Natural killer cell treated with Interleukin-12 subunit alpha and Interleukin-12 subunit beta and Interleukin-15 and Interleukin-18, amount 100 ng/mL, for 72 hours (primary cell): ENCODE measurements around the gene COTL1. TPM values are rescaled to one million over a fixed set of nuclear protein-coding genes. Genes with fewer than 3 reads are reported as not detected.

Source experiments
- ATAC-seq, 2 donors: fragments of 150-1000 bp; cut with Tn5 transposase in 1 of 2; sonication (Bioruptor Pico), chemical (Tn5 transposase) in 1 of 2; 2 replicates each; pipeline ENCODE4 v1.10.0; 2021
- DNase-seq: peaks from one replicate; pipeline ENCODE4 v3.0.0; 2022; ENCODE audit warnings: low spot score
- H3K27ac Mint-ChIP-seq, 2 donors: 1 replicate in 1 of 2; 2 replicates in 1 of 2; pipeline ENCODE4 v1.8.0; 2022; ENCODE audit warnings: mixed read lengths in 2 of 2, mild to moderate bottlenecking in 1 of 2, moderate library complexity in 1 of 2
- H3K27me3 Mint-ChIP-seq, 2 donors: 1 replicate in 1 of 2; 2 replicates in 1 of 2; pipeline ENCODE4 v1.8.0; 2022; ENCODE audit warnings: mixed read lengths in 2 of 2
- H3K36me3 Mint-ChIP-seq: one replicate; pipeline ENCODE4 v1.8.0; 2022; ENCODE audit warnings: mixed read lengths
- H3K4me1 Mint-ChIP-seq, 2 donors: 1 replicate in 1 of 2; 2 replicates in 1 of 2; pipeline ENCODE4 v1.8.0; 2022; ENCODE audit warnings: low read depth in 2 of 2, mixed read lengths in 2 of 2, mild to moderate bottlenecking in 1 of 2
- H3K4me3 Mint-ChIP-seq: one replicate; pipeline ENCODE4 v1.8.0; 2022; ENCODE audit warnings: mixed read lengths
- H3K9me3 Mint-ChIP-seq: 2 replicates; pipeline ENCODE4 v1.8.0; 2022; ENCODE audit warnings: mixed read lengths
- total RNA-seq, 2 donors: library from RNA; stranded (reverse); gene quantifications; one replicate each; pipeline ENCODE4 v1.2.3, GENCODE V29; 2022

The COTL1 gene
- total RNA-seq, 2 donors from 2014 or later = 128 to 154 TPM

GRCh38 chr16:84593825-84594724, 23.8 kb downstream of the COTL1 start:
- no peaks in the 10 kb centered on the region for H3K9me3 Mint-ChIP-seq
- H3K27ac Mint-ChIP-seq = peak overlapping the region; percentile 96 to 97
- peak overlapping the region; percentile 86 for H3K4me3 Mint-ChIP-seq
- peaks cover 11% of the 10 kb centered on the region for H3K36me3 Mint-ChIP-seq
- DNase-seq (peak; percentile 92), ATAC-seq (peak; percentile 95 to 96)
- peaks cover 39 to 55% of the 10 kb centered on the region in 2 donors for H3K4me1 Mint-ChIP-seq
- peaks cover 8 to 9% of the 10 kb centered on the region in 2 donors for H3K27me3 Mint-ChIP-seq

GRCh38 chr16:84592718-84593117, 25.2 kb downstream of the COTL1 start:
- peaks cover 11% of the 10 kb centered on the region for H3K36me3 Mint-ChIP-seq
- peaks cover 33 to 48% of the 10 kb centered on the region in 2 donors for H3K4me1 Mint-ChIP-seq
- ATAC-seq (no peak), DNase-seq (no peak)
- no peak overlapping the region for H3K4me3 Mint-ChIP-seq
- peaks cover 8 to 9% of the 10 kb centered on the region in 2 donors for H3K27me3 Mint-ChIP-seq
- H3K9me3 Mint-ChIP-seq = no peaks in the 10 kb centered on the region
- peak overlapping the region; percentile 96 to 97 for H3K27ac Mint-ChIP-seq

DNA sequence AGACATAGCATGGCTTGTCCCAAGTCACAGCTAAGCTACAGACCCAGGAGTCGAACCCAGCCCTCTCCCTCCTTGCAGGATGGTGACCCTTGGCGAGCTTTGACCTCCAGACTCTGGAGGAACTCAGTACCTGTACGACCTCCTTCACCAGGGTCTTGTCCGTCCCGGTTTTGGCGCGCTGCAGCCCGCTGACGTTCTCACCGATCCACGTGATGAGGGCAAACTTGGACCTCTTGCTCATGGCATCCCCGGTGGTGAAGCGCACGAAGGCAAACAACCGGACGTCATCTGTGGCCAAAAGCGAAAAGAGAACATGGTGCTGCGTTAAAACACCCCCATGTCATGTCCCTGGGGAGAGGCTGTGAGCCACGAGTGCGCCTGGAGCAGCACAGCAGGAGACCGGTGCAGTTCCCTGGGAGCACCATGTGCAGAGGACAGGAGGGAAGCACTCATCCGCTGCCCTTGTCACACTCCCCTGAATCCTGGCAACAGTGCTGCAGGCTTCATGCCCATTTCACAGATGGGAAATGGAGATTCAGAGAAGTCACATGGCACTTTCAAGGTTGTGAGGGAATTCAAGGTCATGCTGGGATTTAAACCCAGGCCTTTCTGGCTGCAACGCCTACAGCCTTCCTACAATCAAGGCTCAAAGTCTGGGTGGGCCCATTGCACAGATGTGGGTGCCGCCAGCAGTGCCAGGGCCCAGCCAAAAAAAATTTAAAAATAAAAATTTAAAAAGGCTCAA, 27.7 kb downstream of the COTL1 start:
- Mint-ChIP-seq H3K27me3 (peaks cover 0 to 3% of the 10 kb centered on the region in 2 donors), H3K4me3 (no peak overlapping the region), H3K9me3 (no peaks in the 10 kb centered on the region), H3K4me1 (peaks cover 16 to 34% of the 10 kb centered on the region in 2 donors), H3K27ac (no peak overlapping the region), H3K36me3 (peaks cover 5% of the 10 kb centered on the region)
- DNase-seq (no peak), ATAC-seq (no peak)

- peaks cover 4% of the 10 kb centered on the region for H3K36me3 Mint-ChIP-seq
- no peak overlapping the region for H3K4me3 Mint-ChIP-seq
- H3K9me3 Mint-ChIP-seq = no peaks in the 10 kb centered on the region
- H3K27me3 Mint-ChIP-seq = peaks cover 0 to 3% of the 10 kb centered on the region in 2 donors
- DNase-seq = no peak
- ATAC-seq = no peak
- H3K4me1 Mint-ChIP-seq = peaks cover 13 to 24% of the 10 kb centered on the region in 2 donors
- H3K27ac Mint-ChIP-seq = no peak overlapping the region
Observed at GRCh38 chr16:84588991-84589390, 28.9 kb downstream of the COTL1 start.

GRCh38 chr16:84585886-84586285, 32.0 kb downstream of the COTL1 start:
- H3K27me3 Mint-ChIP-seq = no peaks in the 10 kb centered on the region
- peaks cover 5 to 7% of the 10 kb centered on the region in 2 donors for H3K4me1 Mint-ChIP-seq
- no peak overlapping the region for H3K4me3 Mint-ChIP-seq
- no peak for DNase-seq
- H3K9me3 Mint-ChIP-seq = no peaks in the 10 kb centered on the region
- no peak overlapping the region for H3K27ac Mint-ChIP-seq
- H3K36me3 Mint-ChIP-seq = no peaks in the 10 kb centered on the region
- no peak for ATAC-seq

GRCh38 chr16:84585467-84585866, 32.4 kb downstream of the COTL1 start:
- H3K27me3 Mint-ChIP-seq = no peaks in the 10 kb centered on the region
- ATAC-seq (no peak), DNase-seq (no peak)
- H3K36me3 Mint-ChIP-seq = no peaks in the 10 kb centered on the region
- peaks cover 5 to 7% of the 10 kb centered on the region in 2 donors for H3K4me1 Mint-ChIP-seq
- no peak overlapping the region for H3K4me3 Mint-ChIP-seq
- H3K27ac Mint-ChIP-seq = no peak overlapping the region
- H3K9me3 Mint-ChIP-seq = no peaks in the 10 kb centered on the region

- Mint-ChIP-seq H3K27ac (no peak overlapping the region), H3K4me1 (peaks cover 5 to 7% of the 10 kb centered on the region in 2 donors), H3K4me3 (no peak overlapping the region), H3K36me3 (no peaks in the 10 kb centered on the region), H3K27me3 (no peaks in the 10 kb centered on the region), H3K9me3 (no peaks in the 10 kb centered on the region)
- DNase-seq (no peak), ATAC-seq (no peak)
Observed at GRCh38 chr16:84584678-84585077, 33.2 kb downstream of the COTL1 start.

GRCh38 chr16:84583995-84584394, 33.9 kb downstream of the COTL1 start:
- Mint-ChIP-seq H3K4me3 (no peak overlapping the region), H3K36me3 (no peaks in the 10 kb centered on the region), H3K9me3 (no peaks in the 10 kb centered on the region), H3K4me1 (peaks cover 5 to 7% of the 10 kb centered on the region in 2 donors), H3K27me3 (no peaks in the 10 kb centered on the region), H3K27ac (no peak overlapping the region)
- DNase-seq (no peak), ATAC-seq (no peak)

- no peak for ATAC-seq
- Mint-ChIP-seq H3K4me3 (no peak overlapping the region), H3K9me3 (no peaks in the 10 kb centered on the region), H3K4me1 (peaks cover 5 to 7% of the 10 kb centered on the region in 2 donors), H3K27me3 (no peaks in the 10 kb centered on the region), H3K27ac (peak overlapping the region in 1 of 2 donors; percentile 64), H3K36me3 (no peaks in the 10 kb centered on the region)
- DNase-seq = no peak
Observed at GRCh38 chr16:84582958-84583516, 34.8 kb downstream of the COTL1 start.

GRCh38 chr16:84581158-84581557, 36.7 kb downstream of the COTL1 start:
- peak in 1 of 2 donors; percentile 26 for ATAC-seq
- H3K9me3 Mint-ChIP-seq = no peaks in the 10 kb centered on the region
- H3K4me3 Mint-ChIP-seq = no peak overlapping the region
- no peaks in the 10 kb centered on the region for H3K27me3 Mint-ChIP-seq
- no peak overlapping the region for H3K27ac Mint-ChIP-seq
- DNase-seq = no peak
- H3K4me1 Mint-ChIP-seq = peaks cover 5 to 7% of the 10 kb centered on the region in 2 donors
- no peaks in the 10 kb centered on the region for H3K36me3 Mint-ChIP-seq

DNA sequence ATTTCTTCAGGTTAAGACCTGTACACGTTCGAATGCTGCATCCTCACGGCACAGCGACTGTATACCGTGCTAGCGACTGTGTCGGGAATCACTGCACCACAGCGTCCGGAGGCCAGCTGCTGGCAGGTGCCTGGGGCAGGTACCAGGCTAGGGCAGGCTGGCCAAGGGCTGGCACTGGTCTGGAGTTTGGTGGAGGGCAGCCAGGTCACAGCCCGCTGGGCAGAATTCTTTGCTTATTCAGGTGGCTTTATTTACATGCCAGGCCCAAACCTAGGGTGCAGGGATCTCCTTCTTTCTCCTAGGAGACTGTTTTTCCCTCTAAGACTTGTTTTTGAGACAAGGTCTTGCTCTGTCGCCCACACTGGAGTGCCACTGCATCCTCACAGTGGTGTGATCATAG, 37.9 kb downstream of the COTL1 start:
- Mint-ChIP-seq H3K9me3 (no peaks in the 10 kb centered on the region), H3K27ac (no peak overlapping the region), H3K4me3 (no peak overlapping the region), H3K4me1 (peaks cover 0 to 7% of the 10 kb centered on the region in 2 donors), H3K27me3 (no peaks in the 10 kb centered on the region), H3K36me3 (no peaks in the 10 kb centered on the region)
- DNase-seq (no peak), ATAC-seq (no peak)

DNA sequence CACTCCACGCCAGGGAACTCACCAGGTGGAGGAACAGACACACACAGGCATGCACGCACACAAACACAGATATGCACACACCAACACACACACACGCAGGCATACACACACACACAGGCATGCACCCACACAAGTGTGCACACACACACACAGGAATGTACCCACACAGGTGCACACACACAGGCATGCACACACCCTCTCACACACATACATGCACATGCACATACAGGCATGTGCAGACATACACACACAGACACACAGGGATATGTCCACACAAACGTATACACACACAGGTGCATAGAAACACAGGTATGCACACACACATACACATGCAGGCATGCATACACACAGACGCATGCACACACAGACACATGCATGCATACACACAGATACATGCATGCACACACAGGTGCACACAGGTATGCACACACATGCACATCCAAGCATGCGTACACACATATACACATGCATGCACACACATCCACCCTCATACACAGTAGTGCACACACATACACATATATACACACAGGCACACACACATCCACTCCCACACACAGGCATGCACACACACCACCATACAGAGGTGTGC, 39.2 kb downstream of the COTL1 start:
- H3K36me3 Mint-ChIP-seq = no peaks in the 10 kb centered on the region
- H3K27ac Mint-ChIP-seq = no peak overlapping the region
- H3K9me3 Mint-ChIP-seq = no peaks in the 10 kb centered on the region

GRCh38 chr16:84577034-84577803, 40.7 kb downstream of the COTL1 start:
- DNase-seq (no peak), ATAC-seq (no peak)
- H3K27ac Mint-ChIP-seq = no peak overlapping the region
- H3K4me1 Mint-ChIP-seq = peaks cover 0 to 7% of the 10 kb centered on the region in 2 donors
- H3K4me3 Mint-ChIP-seq = no peak overlapping the region
- H3K27me3 Mint-ChIP-seq = no peaks in the 10 kb centered on the region
- H3K9me3 Mint-ChIP-seq = no peaks in the 10 kb centered on the region
- no peaks in the 10 kb centered on the region for H3K36me3 Mint-ChIP-seq

More for the DNA sequence above, 39.2 kb downstream of the COTL1 start:
- no peak overlapping the region for H3K4me3 Mint-ChIP-seq
- peaks cover 0 to 2% of the 10 kb centered on the region in 2 donors for H3K4me1 Mint-ChIP-seq
- no peak for ATAC-seq
- no peaks in the 10 kb centered on the region for H3K27me3 Mint-ChIP-seq
- DNase-seq = no peak
